ENCODE results near the gene TIPIN.
A peak's percentile ranks its signal among the peaks of the same experiment; 100 is the strongest.
"Not testable (repeated sequence)": the region's sequence is repeated elsewhere in the genome, so short reads cannot be mapped to it uniquely, and the experiment has no call there.

The TIPIN gene

GRCh38 chr15:66387163-66388042, 30.9 kb upstream of the TIPIN start:
- CTCF ChIA-PET: interaction anchor here (0.8 to 4.7 kb wide), 4 partner anchors 9 to 110 kb away, joined by 3 to 42 read pairs (median 15); partner anchors contain the start of gene SNAPC5
- 2% methylated on average over 60 of the region's 62 CpGs for whole genome bisulfite sequencing (ENCODE audit: insufficient coverage)
- DNase-seq: peak; percentile 67 to 84 (median 78)
- no peaks in the 10 kb centered on the region for H3K27me3 ChIP-seq (replicated peaks in 2 of 5; ENCODE audit: control insufficient read depth in 4 of 5, insufficient read depth in 5 of 5, low read length in 4 of 5)
- peak overlapping the region in 1 of 2 experiments; percentile 84 for H3K27ac ChIP-seq (ENCODE audit: insufficient read depth in 1 of 2, low read depth in 1 of 2, low read length in 2 of 2, poor library complexity in 1 of 2, severe bottlenecking in 2 of 2)
- POLR2A ChIA-PET: interaction anchor here (1.3 kb wide), 1 partner anchor 112 kb away, joined by 7 read pairs; no protein-coding TSS in a partner anchor
- H3K36me3 ChIP-seq (ENCODE audit: control insufficient read depth in 4 of 4, insufficient read depth in 4 of 4, low read length in 3 of 4): no peaks in the 10 kb centered on the region
- peak overlapping the region; percentile 59 to 90 (median 88) for H3K4me3 ChIP-seq (ENCODE audit: control insufficient read depth in 1 of 7, extremely low read depth in 1 of 7, insufficient read depth in 4 of 7, low read depth in 2 of 7, low read length in 6 of 7)
- no peaks in the 10 kb centered on the region for H3K9me3 ChIP-seq (ENCODE audit: control extremely low read depth in 1 of 5, control insufficient read depth in 4 of 5, insufficient read depth in 2 of 5, low read depth in 1 of 5, low read length in 4 of 5)
- H3K4me1 ChIP-seq (ENCODE audit: control extremely low read depth in 1 of 4, control insufficient read depth in 4 of 4, insufficient read depth in 4 of 4, low read length in 3 of 4): peaks cover 19 to 47% (median 31%) of the 10 kb centered on the region in 4 experiments

- H3K27me3 ChIP-seq (replicated peaks in 2 of 5; ENCODE audit: control insufficient read depth in 4 of 5, insufficient read depth in 5 of 5, low read length in 4 of 5): no peaks in the 10 kb centered on the region
- no peaks in the 10 kb centered on the region for H3K36me3 ChIP-seq (ENCODE audit: control insufficient read depth in 4 of 4, insufficient read depth in 4 of 4, low read length in 3 of 4)
- peaks cover 19 to 46% (median 31%) of the 10 kb centered on the region in 4 experiments for H3K4me1 ChIP-seq (ENCODE audit: control extremely low read depth in 1 of 4, control insufficient read depth in 4 of 4, insufficient read depth in 4 of 4, low read length in 3 of 4)
- H3K4me3 ChIP-seq (ENCODE audit: control insufficient read depth in 1 of 7, extremely low read depth in 1 of 7, insufficient read depth in 4 of 7, low read depth in 2 of 7, low read length in 6 of 7): peak within 1 kb of the TSS; percentile 59 to 90 (median 88)
- 6% methylated on average over 53 of the region's 69 CpGs for WGBS (ENCODE audit: insufficient coverage)
- ChIA-PET CTCF (interaction anchor here (0.8 to 4.7 kb wide), 8 partner anchors 8 to 114 kb away, joined by 3 to 42 read pairs (median 4); partner anchors contain the start of gene SNAPC5), POLR2A (interaction anchor here (0.6 to 1.3 kb wide), 3 partner anchors 65 to 113 kb away, joined by 3 to 7 read pairs (median 4); partner anchors contain the start of gene SNAPC5)
- H3K9me3 ChIP-seq (ENCODE audit: control extremely low read depth in 1 of 5, control insufficient read depth in 4 of 5, insufficient read depth in 2 of 5, low read depth in 1 of 5, low read length in 4 of 5): no peaks in the 10 kb centered on the region
- peak; percentile 97 to 98 (median 98) for DNase-seq
- H3K27ac ChIP-seq (ENCODE audit: insufficient read depth in 1 of 2, low read depth in 1 of 2, low read length in 2 of 2, poor library complexity in 1 of 2, severe bottlenecking in 2 of 2): peak within 1 kb of the TSS; percentile 59 to 84
Observed at GRCh38 chr15:66386204-66387123, 30.0 kb upstream of the TIPIN start, which contains the start of gene MAP2K1. MAP2K1 (plus strand) TSS chr15:66386912; CDS start chr15:66387348, 436 bp downstream.

- H3K27me3 ChIP-seq (replicated peaks in 2 of 5; ENCODE audit: control insufficient read depth in 4 of 5, insufficient read depth in 5 of 5, low read length in 4 of 5); H3K4me3 ChIP-seq (ENCODE audit: control insufficient read depth in 1 of 7, extremely low read depth in 1 of 7, insufficient read depth in 4 of 7, low read depth in 2 of 7, low read length in 6 of 7); H3K27ac ChIP-seq (ENCODE audit: insufficient read depth in 1 of 2, low read depth in 1 of 2, low read length in 2 of 2, poor library complexity in 1 of 2, severe bottlenecking in 2 of 2); H3K4me1 ChIP-seq (ENCODE audit: control extremely low read depth in 1 of 4, control insufficient read depth in 4 of 4, insufficient read depth in 4 of 4, low read length in 3 of 4); H3K9me3 ChIP-seq (ENCODE audit: control extremely low read depth in 1 of 5, control insufficient read depth in 4 of 5, insufficient read depth in 2 of 5, low read depth in 1 of 5, low read length in 4 of 5); H3K36me3 ChIP-seq (ENCODE audit: control insufficient read depth in 4 of 4, insufficient read depth in 4 of 4, low read length in 3 of 4); DNase-seq; POLR2A ChIA-PET: not testable (repeated sequence)
- WGBS (ENCODE audit: insufficient coverage): no CpG with 5 or more reads among the region's 2 CpGs
- CTCF ChIA-PET: interaction anchor here (0.8 to 1.1 kb wide), 2 partner anchors 9 to 117 kb away, joined by 3 read pairs; no protein-coding TSS in a partner anchor
Observed at GRCh38 chr15:66381376-66381775, 24.9 kb upstream of the TIPIN start.

GRCh38 chr15:66378814-66379430, 22.4 kb upstream of the TIPIN start:
- no peak overlapping the region for H3K4me3 ChIP-seq (ENCODE audit: control insufficient read depth in 1 of 7, extremely low read depth in 1 of 7, insufficient read depth in 4 of 7, low read depth in 2 of 7, low read length in 6 of 7)
- no peaks in the 10 kb centered on the region for H3K27me3 ChIP-seq (replicated peaks in 2 of 5; ENCODE audit: control insufficient read depth in 4 of 5, insufficient read depth in 5 of 5, low read length in 4 of 5)
- H3K36me3 ChIP-seq (ENCODE audit: control insufficient read depth in 4 of 4, insufficient read depth in 4 of 4, low read length in 3 of 4): no peaks in the 10 kb centered on the region
- POLR2A ChIA-PET: no interaction called here
- no peaks in the 10 kb centered on the region for H3K4me1 ChIP-seq (ENCODE audit: control extremely low read depth in 1 of 4, control insufficient read depth in 4 of 4, insufficient read depth in 4 of 4, low read length in 3 of 4)
- no peak for DNase-seq
- peaks cover 0 to 5% (median under 1%) of the 10 kb centered on the region in 5 experiments for H3K9me3 ChIP-seq (ENCODE audit: control extremely low read depth in 1 of 5, control insufficient read depth in 4 of 5, insufficient read depth in 2 of 5, low read depth in 1 of 5, low read length in 4 of 5)
- 100% methylated on average over 5 of the region's 7 CpGs for WGBS (ENCODE audit: insufficient coverage)
- H3K27ac ChIP-seq (ENCODE audit: insufficient read depth in 1 of 2, low read depth in 1 of 2, low read length in 2 of 2, poor library complexity in 1 of 2, severe bottlenecking in 2 of 2): no peak overlapping the region
- CTCF ChIA-PET: interaction anchor here (1.4 kb wide), 1 partner anchor 8 kb away, joined by 4 read pairs; the partner anchor contains the start of gene MAP2K1

- Histone ChIP-seq H3K27ac (ENCODE audit: insufficient read depth in 1 of 2, low read depth in 1 of 2, low read length in 2 of 2, poor library complexity in 1 of 2, severe bottlenecking in 2 of 2) (no peak overlapping the region), H3K9me3 (ENCODE audit: control extremely low read depth in 1 of 5, control insufficient read depth in 4 of 5, insufficient read depth in 2 of 5, low read depth in 1 of 5, low read length in 4 of 5) (peaks cover 0 to 7% (median 4%) of the 10 kb centered on the region in 5 experiments), H3K4me3 (ENCODE audit: control insufficient read depth in 1 of 7, extremely low read depth in 1 of 7, insufficient read depth in 4 of 7, low read depth in 2 of 7, low read length in 6 of 7) (no peak overlapping the region), H3K4me1 (ENCODE audit: control extremely low read depth in 1 of 4, control insufficient read depth in 4 of 4, insufficient read depth in 4 of 4, low read length in 3 of 4) (peaks cover 6 to 14% (median 7%) of the 10 kb centered on the region in 4 experiments), H3K27me3 (replicated peaks in 2 of 5; ENCODE audit: control insufficient read depth in 4 of 5, insufficient read depth in 5 of 5, low read length in 4 of 5) (no peaks in the 10 kb centered on the region), H3K36me3 (ENCODE audit: control insufficient read depth in 4 of 4, insufficient read depth in 4 of 4, low read length in 3 of 4) (no peaks in the 10 kb centered on the region)
- CTCF ChIA-PET: interaction anchor here (1.5 to 1.7 kb wide), 2 partner anchors 12 to 14 kb away, joined by 3 read pairs; partner anchors contain the start of gene MAP2K1
- POLR2A ChIA-PET: no interaction called here
- WGBS (ENCODE audit: insufficient coverage): 100% methylated on average over 2 of the region's 4 CpGs
- DNase-seq: no peak
Observed at GRCh38 chr15:66374179-66374578, 17.7 kb upstream of the TIPIN start.
